ENCODE results near the gene RAB18.
"Not testable (repeated sequence)": the region's sequence is repeated elsewhere in the genome, so short reads cannot be mapped to it uniquely, and the experiment has no call there.

The RAB18 gene

DNA sequence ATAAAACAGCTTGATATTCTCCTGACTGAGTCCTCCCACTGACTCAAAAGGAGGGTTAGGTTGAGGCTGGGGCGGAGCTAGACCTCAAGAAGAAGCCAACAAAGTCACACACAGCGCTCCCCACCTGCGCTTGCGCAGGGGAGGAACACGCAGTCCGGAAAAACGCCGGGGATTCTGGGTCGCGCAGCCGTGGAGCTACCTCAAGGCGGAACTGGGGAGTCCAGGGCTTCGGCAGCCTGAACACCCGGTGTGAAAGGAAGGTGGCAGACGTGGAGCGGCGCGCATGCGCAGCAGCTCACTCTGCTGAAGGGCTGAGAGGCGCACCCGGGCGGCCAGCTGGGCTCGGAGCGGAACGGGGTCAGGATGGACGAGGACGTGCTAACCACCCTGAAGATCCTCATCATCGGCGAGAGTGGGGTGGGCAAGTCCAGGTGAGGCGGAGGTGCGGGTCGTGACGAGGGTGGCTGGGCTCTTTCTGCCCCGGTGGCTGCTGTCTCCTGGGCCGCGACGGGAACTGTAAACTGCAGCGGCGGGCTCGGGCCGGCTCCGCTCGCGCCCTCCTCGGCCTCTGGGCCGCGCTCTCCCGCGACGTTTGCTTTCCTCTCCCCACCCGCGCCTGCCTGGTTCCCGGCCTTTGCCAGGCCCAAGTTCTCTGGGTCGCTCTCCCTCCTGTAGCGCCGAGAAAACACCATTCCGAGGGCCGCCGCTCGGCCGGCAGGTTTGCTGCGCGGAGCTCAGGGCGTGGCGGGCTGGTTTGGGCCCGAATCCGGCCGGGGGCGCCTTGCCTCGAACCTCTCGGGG is at the start of gene RAB18:
TSS of gene RAB18 (plus strand) at position 298 of the 801 bp plus-strand sequence. CDS start at position 364, 66 bp downstream.
- peak; percentile 15; the same call in 1 of the 2 replicates for TF ChIP-seq CTCF (conservative IDR thresholded peaks at IDR 0.05; ENCODE audit: low read length)
- peak within 1 kb of the TSS; percentile 91 for H3K4me3 ChIP-seq (ENCODE audit: low read length)
- DNase-seq (ENCODE audit: low read depth): peak; percentile 97

DNA sequence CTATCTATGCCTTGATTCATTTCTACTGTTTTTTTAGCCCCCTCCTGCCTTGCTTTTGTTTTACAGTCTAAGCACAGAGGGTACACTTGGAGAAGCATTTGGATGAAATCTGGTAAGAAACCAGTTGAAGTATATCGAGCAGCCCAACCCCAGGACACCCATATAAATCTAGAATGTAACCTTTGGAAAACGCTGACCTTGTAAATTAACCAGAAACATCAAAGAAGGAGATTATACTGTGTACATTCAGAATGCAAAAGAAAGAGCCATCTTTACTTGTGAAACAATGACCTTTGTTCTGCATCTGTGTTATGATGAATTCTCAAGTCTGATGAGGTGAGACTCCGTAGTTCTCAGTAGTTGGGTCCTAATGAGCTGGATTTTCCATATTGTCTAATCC is 49.3 kb upstream of the RAB18 start:
- no peak for DNase-seq (ENCODE audit: low read depth)
- no peak overlapping the region for H3K4me3 ChIP-seq (ENCODE audit: low read length)
- no peak for TF ChIP-seq CTCF (conservative IDR thresholded peaks at IDR 0.05; ENCODE audit: low read length)

DNA sequence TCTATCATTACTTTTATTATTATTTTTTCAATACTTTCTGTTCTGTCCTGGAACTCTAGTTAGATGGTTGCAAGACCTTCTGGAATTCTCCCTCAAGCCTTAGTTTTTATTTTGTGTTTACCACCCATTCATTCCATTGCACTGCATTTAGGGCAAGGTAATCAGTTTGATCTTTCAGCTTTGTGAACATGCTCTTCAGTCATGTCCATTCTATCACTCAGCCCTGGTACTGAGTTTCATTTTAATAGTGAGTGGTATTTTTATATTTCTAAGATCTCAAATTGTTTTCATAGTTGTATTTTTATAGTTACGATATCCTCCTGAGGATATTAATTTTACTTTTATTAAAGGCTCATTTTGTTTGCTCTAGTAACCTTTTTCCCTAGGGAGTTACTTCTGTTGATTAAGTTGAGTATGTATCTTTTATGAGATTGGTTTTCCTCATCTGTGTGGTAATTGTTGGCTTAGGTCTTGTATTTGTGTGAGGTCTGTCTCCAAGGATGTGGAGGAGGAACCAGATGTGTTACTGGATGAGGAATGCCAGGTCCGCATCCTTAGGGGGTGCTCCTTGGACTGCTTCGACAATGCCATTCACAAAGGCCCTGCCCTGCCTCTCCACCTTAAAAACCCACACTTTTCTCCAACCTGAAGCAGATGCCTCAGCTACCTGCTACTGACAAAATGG is 46.7 kb upstream of the RAB18 start:
- no peak overlapping the region for H3K4me3 ChIP-seq (ENCODE audit: low read length)
- no peak for DNase-seq (ENCODE audit: low read depth)
- no peak for TF ChIP-seq CTCF (conservative IDR thresholded peaks at IDR 0.05; ENCODE audit: low read length)

- DNase-seq (ENCODE audit: low read depth): no peak
- no peak overlapping the region for H3K4me3 ChIP-seq (ENCODE audit: low read length)
- no peak for TF ChIP-seq CTCF (conservative IDR thresholded peaks at IDR 0.05; ENCODE audit: low read length)
Observed at GRCh38 chr10:27457966-27458365, 46.1 kb upstream of the RAB18 start.

GRCh38 chr10:27461312-27461711 is 42.8 kb upstream of the RAB18 start:
- DNase-seq (ENCODE audit: low read depth): no peak
- no peak for TF ChIP-seq CTCF (conservative IDR thresholded peaks at IDR 0.05; ENCODE audit: low read length)
- no peak overlapping the region for H3K4me3 ChIP-seq (ENCODE audit: low read length)

GRCh38 chr10:27463961-27464360 is 40.1 kb upstream of the RAB18 start:
- no peak for TF ChIP-seq CTCF (conservative IDR thresholded peaks at IDR 0.05; ENCODE audit: low read length)
- DNase-seq (ENCODE audit: low read depth): no peak

GRCh38 chr10:27464993-27465392 is 39.1 kb upstream of the RAB18 start:
- no peak overlapping the region for H3K4me3 ChIP-seq (ENCODE audit: low read length)
- no peak for DNase-seq (ENCODE audit: low read depth)
- no peak for TF ChIP-seq CTCF (conservative IDR thresholded peaks at IDR 0.05; ENCODE audit: low read length)

More at GRCh38 chr10:27463961-27464360, 40.1 kb upstream of the RAB18 start:
- H3K4me3 ChIP-seq (ENCODE audit: low read length): no peak overlapping the region

DNA sequence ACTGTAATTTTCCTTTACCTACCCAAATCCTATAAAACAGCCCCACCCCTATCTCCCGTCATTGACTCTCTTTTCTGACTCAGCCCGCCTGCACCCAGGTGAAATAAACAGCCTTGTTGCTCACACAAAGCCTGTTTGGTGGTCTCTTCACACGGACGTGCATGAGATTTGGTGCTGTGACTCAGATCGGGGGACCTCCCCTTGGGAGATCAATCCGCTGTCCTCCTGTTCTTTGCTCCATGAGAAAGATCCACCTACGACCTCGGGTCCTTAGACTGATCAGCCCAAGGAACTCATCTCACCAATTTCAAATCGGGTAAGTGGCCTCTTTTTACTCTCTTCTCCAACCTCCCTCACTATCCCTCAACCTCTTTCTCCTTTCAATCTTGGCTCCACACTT is 38.5 kb upstream of the RAB18 start:
- not testable (repeated sequence) for H3K4me3 ChIP-seq (ENCODE audit: low read length); DNase-seq (ENCODE audit: low read depth)

All from AG10803 (cell line).